GM23248 (cell line): ENCODE data around the gene LCN6.

ENCODE experiments used
- EZH2 ChIP-seq: fragments of 200-600 bp; sonication (generic); IDR thresholded peaks from 2 replicates; pipeline ENCODE4 v1.6.1; 2018; ENCODE audit warnings: antibody characterized with exemption, mild to moderate bottlenecking; ENCODE audit not compliant: insufficient read depth, poor library complexity, severe bottlenecking
- EZH2phosphoT487 ChIP-seq: fragments of 200-600 bp; sonication (generic); IDR thresholded peaks from 2 replicates; pipeline ENCODE4 v1.6.1; 2018; ENCODE audit warnings: antibody characterized with exemption, moderate library complexity, mild to moderate bottlenecking, low read depth; ENCODE audit not compliant: insufficient read depth

- TF ChIP-seq EZH2phosphoT487: no peak
- no peak for TF ChIP-seq EZH2
These were observed 28.6 kb upstream of the LCN6 start for GRCh38 chr9:136776947-136777346.
